CD14-positive monocyte (primary cell): ENCODE data around the gene C1S. TPM values are rescaled to one million over a fixed set of nuclear protein-coding genes. Genes with fewer than 3 reads are reported as not detected.

Source experiments
- DNase-seq, 3 donors: peaks; one replicate each; pipeline ENCODE4 v3.0.0-alpha.2; 2011 to 2022
- H2AFZ ChIP-seq: 2 replicates; pipeline ENCODE4 v1.6.0; 2012; ENCODE audit warnings: mild to moderate bottlenecking, low read depth, low read length, inconsistent platforms; ENCODE audit not compliant: insufficient read depth, poor library complexity, severe bottlenecking
- H3K27ac ChIP-seq, 2 donors: 1 replicate in 1 of 2; 2 replicates in 1 of 2; pipeline ENCODE4 v1.5.1; 2012 to 2013; ENCODE audit warnings: low read length in 2 of 2, control low read depth in 1 of 2, inconsistent platforms in 1 of 2, low read depth in 1 of 2, mild to moderate bottlenecking in 1 of 2
- H3K27me3 ChIP-seq, 2 donors: one replicate each; pipeline versions ENCODE4 v1.6.0 to v1.6.1; 2011 to 2013; ENCODE audit warnings: low read length in 2 of 2; ENCODE audit not compliant: control insufficient read depth in 2 of 2, insufficient read depth in 2 of 2
- H3K36me3 ChIP-seq, 2 donors: replicated peaks in 1 of 2; 1 replicate in 1 of 2; 2 replicates in 1 of 2; pipeline versions ENCODE4 v1.5.1 to v1.6.1; 2012 to 2013; ENCODE audit warnings: low read length in 2 of 2, control low read depth in 1 of 2, inconsistent platforms in 1 of 2, mild to moderate bottlenecking in 1 of 2; ENCODE audit not compliant: insufficient read depth in 2 of 2, control insufficient read depth in 1 of 2
- H3K4me1 ChIP-seq, 2 donors: 1 replicate in 1 of 2; 2 replicates in 1 of 2; pipeline versions ENCODE4 v1.5.1 to v1.6.1; 2012 to 2013; ENCODE audit warnings: low read length in 2 of 2, control low read depth in 1 of 2, inconsistent platforms in 1 of 2, mild to moderate bottlenecking in 1 of 2, moderate library complexity in 1 of 2; ENCODE audit not compliant: insufficient read depth in 2 of 2, control insufficient read depth in 1 of 2
- H3K4me2 ChIP-seq: replicated peaks from 2 replicates; pipeline ENCODE3; 2012; ENCODE audit warnings: low read length, moderate library complexity, mild to moderate bottlenecking; ENCODE audit not compliant: poor library complexity, severe bottlenecking; ENCODE audit errors: extremely low read depth
- H3K4me3 ChIP-seq, 3 experiments: fragments of 200-600 bp in 1 of 3; sonication (generic) in 1 of 3; replicated peaks in 1 of 3; 1 replicate in 2 of 3; 2 replicates in 1 of 3; pipeline ENCODE4 v1.5.1; 2011 to 2013; ENCODE audit warnings: low read length in 3 of 3, mild to moderate bottlenecking in 3 of 3, control low read depth in 2 of 3, low read depth in 2 of 3, inconsistent platforms in 1 of 3, moderate library complexity in 1 of 3
- H3K79me2 ChIP-seq: 2 replicates; pipeline ENCODE4 v1.6.0; 2012; ENCODE audit warnings: mild to moderate bottlenecking, control low read depth, inconsistent platforms, low read length, moderate library complexity; ENCODE audit not compliant: insufficient read depth
- H3K9ac ChIP-seq: 2 replicates; pipeline ENCODE4 v1.6.0; 2017; ENCODE audit warnings: low read length, mild to moderate bottlenecking; ENCODE audit not compliant: insufficient read depth, poor library complexity, severe bottlenecking
- H3K9me3 ChIP-seq, 2 donors: replicated peaks in 1 of 2; 1 replicate in 1 of 2; 2 replicates in 1 of 2; pipeline versions ENCODE4 v1.5.1 to v1.6.1; 2012 to 2013; ENCODE audit warnings: low read length in 2 of 2, control low read depth in 1 of 2; ENCODE audit not compliant: control insufficient read depth in 1 of 2, insufficient read depth in 1 of 2
- H4K20me1 ChIP-seq: 2 replicates; pipeline ENCODE4 v1.6.0; 2012; ENCODE audit warnings: mild to moderate bottlenecking, low read length, control low read depth, moderate library complexity; ENCODE audit not compliant: insufficient read depth
- H3K27ac Mint-ChIP-seq, 7 donors: one replicate each; pipeline ENCODE4 v1.8.0; 2020; ENCODE audit warnings: mild to moderate bottlenecking in 7 of 7, mixed read lengths in 7 of 7, moderate library complexity in 6 of 7, inconsistent platforms in 2 of 7
- H3K27me3 Mint-ChIP-seq, 3 donors: one replicate each; pipeline ENCODE4 v1.8.0; 2021 to 2022; ENCODE audit warnings: low read depth in 3 of 3, mild to moderate bottlenecking in 3 of 3, mixed read lengths in 3 of 3, moderate library complexity in 3 of 3, inconsistent platforms in 1 of 3
- H3K36me3 Mint-ChIP-seq, 2 donors: one replicate each; pipeline ENCODE4 v1.8.0; 2020; ENCODE audit warnings: mixed read lengths in 2 of 2, inconsistent platforms in 1 of 2, mild to moderate bottlenecking in 1 of 2
- H3K4me1 Mint-ChIP-seq: one replicate; pipeline ENCODE4 v1.8.0; 2020; ENCODE audit warnings: mild to moderate bottlenecking, mixed read lengths
- H3K4me3 Mint-ChIP-seq, 2 donors: one replicate each; pipeline ENCODE4 v1.8.0; 2020; ENCODE audit warnings: mild to moderate bottlenecking in 2 of 2, mixed read lengths in 2 of 2, moderate library complexity in 1 of 2
- H3K9me3 Mint-ChIP-seq, 7 donors: one replicate each; pipeline ENCODE4 v1.8.0; 2020 to 2022; ENCODE audit warnings: mixed read lengths in 7 of 7, mild to moderate bottlenecking in 6 of 7, moderate library complexity in 6 of 7, inconsistent platforms in 2 of 7
- WGBS: methylation state at CpG from one replicate; pipeline ENCODE4 v1.1.5; 2013; ENCODE audit warnings: missing lambda C conversion rate; ENCODE audit not compliant: insufficient coverage; 5-methylcytosine and 5-hydroxymethylcytosine counted together
- intact Hi-C, 2 donors: fragments of 100-400 bp; cut with micrococcal nuclease; formaldehyde crosslinking; loops; one replicate each; pipeline versions ENCODE4 v1.15.0 to v1.15.1; 2023
- polyA plus RNA-seq, 3 donors: library from polyadenylated mRNA; depleted of rRNA in 1 of 3; unstranded in 2 of 3; stranded (reverse) in 1 of 3; fragments of 300-500 nt in 2 of 3; fragments of >200 nt in 1 of 3; fragmentation: Illumina TruSeq in 2 of 3; gene quantifications; 1 replicate in 2 of 3; 2 replicates in 1 of 3; pipeline ENCODE4 v1.2.3, GENCODE V29; 2012 to 2021
- TF ChIP-seq, protein P1 (sequence below): fragments of 200-600 bp; IDR thresholded peaks from one replicate; pipeline ENCODE4 v1.8.0; 2022; ENCODE audit warnings: antibody characterized with exemption, mild to moderate bottlenecking

C1S gene
- polyA plus RNA-seq, 3 donors = 1.00 TPM; not detected in 2

DNA sequence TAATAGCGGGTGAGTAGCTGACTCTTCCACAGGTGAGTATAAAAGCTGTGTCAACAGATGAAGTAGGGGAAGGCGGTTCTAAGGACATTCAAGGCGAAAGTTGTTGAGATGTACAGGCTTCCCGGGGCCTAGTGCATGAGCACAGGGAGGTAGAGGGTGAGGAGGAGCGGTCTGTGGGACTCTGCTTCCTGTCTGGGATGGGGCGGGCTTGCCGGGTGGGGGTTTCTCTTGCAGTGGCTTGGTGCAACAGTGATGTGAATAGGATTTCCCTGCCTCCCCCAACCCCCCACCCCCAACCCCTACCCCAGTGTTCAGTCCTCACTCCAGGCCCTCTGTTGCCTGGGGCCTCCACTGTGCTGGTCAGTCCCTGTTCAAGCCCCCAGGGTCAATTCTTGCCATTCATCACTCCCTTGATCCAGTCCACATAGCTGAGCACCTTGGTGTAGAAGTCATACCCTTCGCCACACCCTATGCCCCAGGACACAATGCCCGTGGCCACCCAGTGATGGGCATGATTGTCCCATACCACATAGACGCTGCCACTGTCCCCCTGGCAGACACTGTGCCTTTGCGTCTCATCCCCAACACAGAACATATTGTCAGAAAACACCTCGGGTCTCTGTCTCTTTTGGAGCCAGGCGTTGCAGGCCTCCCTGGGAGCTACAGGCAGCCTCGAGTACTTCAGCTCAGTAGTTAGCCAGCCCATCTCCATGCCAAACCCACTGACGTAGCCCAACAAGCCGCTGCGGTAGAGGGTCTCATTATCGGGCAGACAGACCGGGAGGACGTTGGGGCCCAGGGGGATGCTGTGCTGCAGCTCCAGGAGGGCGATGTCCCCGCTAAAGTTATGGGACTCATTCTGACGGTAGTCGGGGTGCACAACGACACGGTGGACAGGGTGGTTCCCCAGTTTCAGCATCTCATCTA lies 35.8 kb downstream of the C1S start:
- Mint-ChIP-seq H3K4me3 (no peak overlapping the region), H3K9me3 (peaks cover 0 to 1% (median 0%) of the 10 kb centered on the region in 7 donors), H3K27me3 (peaks cover 5 to 17% (median 7%) of the 10 kb centered on the region in 3 donors), H3K27ac (no peak overlapping the region), H3K4me1 (peaks cover 20% of the 10 kb centered on the region), H3K36me3 (peaks cover 25 to 28% of the 10 kb centered on the region in 2 donors)
- H3K36me3 ChIP-seq = peaks cover 5 to 25% of the 10 kb centered on the region in 2 donors
- no peak for DNase-seq
- intact Hi-C loops = loop anchor here in 1 of 2 donors (10.0 kb wide), 1 partner anchor 71 kb away; no protein-coding TSS in a partner anchor
- H3K27me3 ChIP-seq = peaks cover 0 to 2% of the 10 kb centered on the region in 2 donors
- H3K9ac ChIP-seq = no peak overlapping the region
- H3K4me3 ChIP-seq = no peak overlapping the region
- peaks cover 4% of the 10 kb centered on the region for H4K20me1 ChIP-seq
- TF ChIP-seq, protein P1, sequence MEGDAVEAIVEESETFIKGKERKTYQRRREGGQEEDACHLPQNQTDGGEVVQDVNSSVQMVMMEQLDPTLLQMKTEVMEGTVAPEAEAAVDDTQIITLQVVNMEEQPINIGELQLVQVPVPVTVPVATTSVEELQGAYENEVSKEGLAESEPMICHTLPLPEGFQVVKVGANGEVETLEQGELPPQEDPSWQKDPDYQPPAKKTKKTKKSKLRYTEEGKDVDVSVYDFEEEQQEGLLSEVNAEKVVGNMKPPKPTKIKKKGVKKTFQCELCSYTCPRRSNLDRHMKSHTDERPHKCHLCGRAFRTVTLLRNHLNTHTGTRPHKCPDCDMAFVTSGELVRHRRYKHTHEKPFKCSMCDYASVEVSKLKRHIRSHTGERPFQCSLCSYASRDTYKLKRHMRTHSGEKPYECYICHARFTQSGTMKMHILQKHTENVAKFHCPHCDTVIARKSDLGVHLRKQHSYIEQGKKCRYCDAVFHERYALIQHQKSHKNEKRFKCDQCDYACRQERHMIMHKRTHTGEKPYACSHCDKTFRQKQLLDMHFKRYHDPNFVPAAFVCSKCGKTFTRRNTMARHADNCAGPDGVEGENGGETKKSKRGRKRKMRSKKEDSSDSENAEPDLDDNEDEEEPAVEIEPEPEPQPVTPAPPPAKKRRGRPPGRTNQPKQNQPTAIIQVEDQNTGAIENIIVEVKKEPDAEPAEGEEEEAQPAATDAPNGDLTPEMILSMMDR = no peak
- H3K27ac ChIP-seq = no peak overlapping the region
- H3K4me1 ChIP-seq = peaks cover 11 to 12% of the 10 kb centered on the region in 2 donors
- H3K79me2 ChIP-seq = no peaks in the 10 kb centered on the region
- H3K4me2 ChIP-seq = no peak overlapping the region
- no peak overlapping the region for H2AFZ ChIP-seq
- WGBS = 93% methylated on average over 21 of the region's 26 CpGs
- H3K9me3 ChIP-seq = no peaks in the 10 kb centered on the region

DNA sequence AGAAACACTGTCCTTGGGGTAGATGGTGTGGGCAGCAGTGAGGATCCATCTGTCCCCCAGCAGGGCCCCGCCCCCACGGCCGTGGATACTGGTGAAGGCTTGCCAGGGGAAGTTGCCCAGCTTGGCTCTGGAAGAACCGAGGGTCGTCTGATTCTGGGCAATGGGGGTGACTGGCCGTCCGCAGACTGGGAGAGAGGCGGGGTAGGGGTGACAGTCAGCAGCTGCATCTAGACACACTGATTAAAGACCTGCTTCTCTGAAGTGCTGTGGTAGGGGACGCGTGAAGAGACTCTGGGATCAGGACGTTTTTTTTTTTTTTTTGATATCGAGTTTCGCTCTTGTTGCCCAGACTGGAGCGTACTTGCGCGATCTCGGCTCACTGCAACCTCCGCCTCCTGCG lies 36.5 kb downstream of the C1S start:
- H3K4me1 ChIP-seq = peaks cover 11 to 12% of the 10 kb centered on the region in 2 donors
- H3K4me2 ChIP-seq = no peak overlapping the region
- H3K79me2 ChIP-seq = no peaks in the 10 kb centered on the region
- H3K27me3 Mint-ChIP-seq = peaks cover 5 to 15% (median 5%) of the 10 kb centered on the region in 3 donors
- no peaks in the 10 kb centered on the region for H3K9me3 ChIP-seq
- H3K9ac ChIP-seq = no peak overlapping the region
- intact Hi-C loops = loop anchor here in 1 of 2 donors (10.0 kb wide), 1 partner anchor 72 kb away; no protein-coding TSS in a partner anchor
- WGBS = 93% methylated on average over 15 of the region's 19 CpGs
- no peak overlapping the region for H3K27ac Mint-ChIP-seq
- DNase-seq = no peak
- peaks cover 0 to 1% (median 0%) of the 10 kb centered on the region in 7 donors for H3K9me3 Mint-ChIP-seq
- H3K4me3 ChIP-seq = no peak overlapping the region
- no peak overlapping the region for H3K4me3 Mint-ChIP-seq
- peaks cover 4% of the 10 kb centered on the region for H4K20me1 ChIP-seq
- peaks cover 18% of the 10 kb centered on the region for H3K4me1 Mint-ChIP-seq
- no peak overlapping the region for H2AFZ ChIP-seq
- TF ChIP-seq, protein P1 = no peak
- H3K36me3 ChIP-seq = peaks cover 10 to 32% of the 10 kb centered on the region in 2 donors
- peaks cover 30 to 35% of the 10 kb centered on the region in 2 donors for H3K36me3 Mint-ChIP-seq
- H3K27me3 ChIP-seq = peaks cover 0 to 2% of the 10 kb centered on the region in 2 donors
- H3K27ac ChIP-seq = no peak overlapping the region
